ENCODE data around the gene RNF227.

- TF ChIP-seq RAD21 (IDR thresholded peaks at IDR 0.05), result no peak
- no peak for TF ChIP-seq REST (IDR thresholded peaks at IDR 0.05)
- TF ChIP-seq CTCF (IDR thresholded peaks at IDR 0.05; ENCODE audit: low read depth, low read length, missing input control), result no peak
- TF ChIP-seq TAF1 (conservative IDR thresholded peaks at IDR 0.05), result no peak
- no peak for TF ChIP-seq SP1 (IDR thresholded peaks at IDR 0.05)
- TF ChIP-seq MAX (IDR thresholded peaks at IDR 0.05), result no peak
- TF ChIP-seq JUND (IDR thresholded peaks at IDR 0.05), result no peak
These were observed 34.6 kb downstream of the RNF227 start for GRCh38 chr17:7881276-7882054.

Measured in liver (tissue), 3 donors.